ENCODE data around the gene KLHL7. TPM values are rescaled to one million over a fixed set of nuclear protein-coding genes. Genes with fewer than 3 reads are reported as not detected.

The KLHL7 gene
- total RNA-seq, 1 experiment from 2014 or later = 20.6 TPM

- ChIA-PET POLR2A (no interaction called here), CTCF (interaction anchor here (1.4 kb wide), 1 partner anchor 25 kb away, joined by 6 read pairs; no protein-coding TSS in a partner anchor), RAD21 (ENCODE audit: low non-redundant PET in 1 of 2, low total read pairs in 2 of 2, uncharacterized antibody in 2 of 2, unreplicated experiment in 2 of 2) (no interaction called here)
- ATAC-seq (no peak), DNase-seq (ENCODE audit: low read depth, low spot score) (no peak)
- intact Hi-C loops (cut with micrococcal nuclease) = loop anchor here (10.0 kb wide), 1 partner anchor 957 kb away; no protein-coding TSS in a partner anchor
- Histone ChIP-seq H3K4me2 (ENCODE audit: low read length) (no peak overlapping the region), H3K4me1 (ENCODE audit: control insufficient read depth in 1 of 2, insufficient read depth in 2 of 2, low read length in 2 of 2) (peaks cover 2 to 4% of the 10 kb centered on the region in 2 experiments; a peak in 3 of 4 replicates), H3K79me2 (ENCODE audit: insufficient read depth, low read length) (no peaks in the 10 kb centered on the region), H3K9me2 (ENCODE audit: insufficient read depth) (no peaks in the 10 kb centered on the region), H4K20me1 (ENCODE audit: insufficient read depth) (no peaks in the 10 kb centered on the region), H3K9me3 (ENCODE audit: control insufficient read depth in 1 of 2, insufficient read depth in 1 of 2, low read depth in 1 of 2, low read length in 2 of 2) (no peaks in the 10 kb centered on the region), H3K4me3 (replicated peaks in 1 of 2; ENCODE audit: low read depth in 1 of 2, low read length in 2 of 2) (no peak overlapping the region), H2AFZ (ENCODE audit: low read depth, low read length, poor library complexity, severe bottlenecking) (no peak overlapping the region), H3K9ac (ENCODE audit: low read length) (no peak overlapping the region), H3K27ac (ENCODE audit: low read depth, low read length) (no peak overlapping the region), H3K27me3 (ENCODE audit: insufficient read depth, low read length) (no peaks in the 10 kb centered on the region), H3K36me3 (ENCODE audit: control insufficient read depth in 1 of 2, insufficient read depth in 2 of 2, low read length in 2 of 2) (no peaks in the 10 kb centered on the region)
- BruUV-seq (replicated peaks) = no TSS peak
- TF ChIP-seq EZH2 (IDR thresholded peaks at IDR 0.05) = no peak
Measured at GRCh38 chr7:23061327-23061726, 44.3 kb upstream of the KLHL7 start.

GRCh38 chr7:23062452-23062851, 43.1 kb upstream of the KLHL7 start:
- ATAC-seq = no peak
- Histone ChIP-seq H2AFZ (ENCODE audit: low read depth, low read length, poor library complexity, severe bottlenecking) (no peak overlapping the region), H3K27me3 (ENCODE audit: insufficient read depth, low read length) (no peaks in the 10 kb centered on the region), H3K4me1 (ENCODE audit: control insufficient read depth in 1 of 2, insufficient read depth in 2 of 2, low read length in 2 of 2) (peaks cover 2 to 4% of the 10 kb centered on the region in 2 experiments; a peak in 3 of 4 replicates), H3K36me3 (ENCODE audit: control insufficient read depth in 1 of 2, insufficient read depth in 2 of 2, low read length in 2 of 2) (no peaks in the 10 kb centered on the region), H4K20me1 (ENCODE audit: insufficient read depth) (no peaks in the 10 kb centered on the region), H3K27ac (ENCODE audit: low read depth, low read length) (no peak overlapping the region), H3K9ac (ENCODE audit: low read length) (no peak overlapping the region), H3K9me2 (ENCODE audit: insufficient read depth) (no peaks in the 10 kb centered on the region), H3K4me2 (ENCODE audit: low read length) (peak overlapping the region; percentile 34; the same call in 1 of the 2 replicates), H3K4me3 (replicated peaks in 1 of 2; ENCODE audit: low read depth in 1 of 2, low read length in 2 of 2) (no peak overlapping the region), H3K79me2 (ENCODE audit: insufficient read depth, low read length) (no peaks in the 10 kb centered on the region), H3K9me3 (ENCODE audit: control insufficient read depth in 1 of 2, insufficient read depth in 1 of 2, low read depth in 1 of 2, low read length in 2 of 2) (no peaks in the 10 kb centered on the region)
- POLR2A ChIA-PET = no interaction called here
- TF ChIP-seq ATF3 (IDR thresholded peaks at IDR 0.05) (no peak), YY1 (IDR thresholded peaks at IDR 0.05; ENCODE audit: extremely low read depth, insufficient replicate concordance, low read depth, low read length) (no peak), SP1 (IDR thresholded peaks at IDR 0.05; ENCODE audit: low read depth) (no peak), POLR2A (IDR thresholded peaks at IDR 0.05; ENCODE audit: borderline replicate concordance, extremely low read depth, insufficient read depth, insufficient read length) (no peak), CEBPB (IDR thresholded peaks at IDR 0.05; ENCODE audit: low read depth) (no peak), TCF7L2 (IDR thresholded peaks at IDR 0.05; ENCODE audit: borderline replicate concordance, extremely low read depth, insufficient read depth, insufficient read length) (no peak), CBX3 (IDR thresholded peaks at IDR 0.05; ENCODE audit: low read depth) (no peak), RAD21 (IDR thresholded peaks at IDR 0.05; ENCODE audit: low read depth) (no peak), CTCF (IDR thresholded peaks at IDR 0.05 in 2 of 3, conservative IDR thresholded peaks at IDR 0.05 in 1 of 3; ENCODE audit: borderline replicate concordance in 1 of 3, insufficient read depth in 1 of 3, low read depth in 2 of 3, low read length in 2 of 3) (no peak), ZNF274 (IDR thresholded peaks at IDR 0.05; ENCODE audit: low read depth, low read length) (no peak), SRF (IDR thresholded peaks at IDR 0.05; ENCODE audit: low read depth) (no peak), SIN3A (IDR thresholded peaks at IDR 0.05; ENCODE audit: low read depth) (no peak)
- TF ChIP-seq, protein P1, sequence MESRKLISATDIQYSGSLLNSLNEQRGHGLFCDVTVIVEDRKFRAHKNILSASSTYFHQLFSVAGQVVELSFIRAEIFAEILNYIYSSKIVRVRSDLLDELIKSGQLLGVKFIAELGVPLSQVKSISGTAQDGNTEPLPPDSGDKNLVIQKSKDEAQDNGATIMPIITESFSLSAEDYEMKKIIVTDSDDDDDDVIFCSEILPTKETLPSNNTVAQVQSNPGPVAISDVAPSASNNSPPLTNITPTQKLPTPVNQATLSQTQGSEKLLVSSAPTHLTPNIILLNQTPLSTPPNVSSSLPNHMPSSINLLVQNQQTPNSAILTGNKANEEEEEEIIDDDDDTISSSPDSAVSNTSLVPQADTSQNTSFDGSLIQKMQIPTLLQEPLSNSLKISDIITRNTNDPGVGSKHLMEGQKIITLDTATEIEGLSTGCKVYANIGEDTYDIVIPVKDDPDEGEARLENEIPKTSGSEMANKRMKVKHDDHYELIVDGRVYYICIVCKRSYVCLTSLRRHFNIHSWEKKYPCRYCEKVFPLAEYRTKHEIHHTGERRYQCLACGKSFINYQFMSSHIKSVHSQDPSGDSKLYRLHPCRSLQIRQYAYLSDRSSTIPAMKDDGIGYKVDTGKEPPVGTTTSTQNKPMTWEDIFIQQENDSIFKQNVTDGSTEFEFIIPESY (IDR thresholded peaks at IDR 0.05; ENCODE audit: extremely low read depth, insufficient replicate concordance, low read length) = no peak
- TF ChIP-seq, protein P2, sequence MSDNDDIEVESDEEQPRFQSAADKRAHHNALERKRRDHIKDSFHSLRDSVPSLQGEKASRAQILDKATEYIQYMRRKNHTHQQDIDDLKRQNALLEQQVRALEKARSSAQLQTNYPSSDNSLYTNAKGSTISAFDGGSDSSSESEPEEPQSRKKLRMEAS (IDR thresholded peaks at IDR 0.05) = no peak
- intact Hi-C loops (cut with micrococcal nuclease) = loop anchor here (10.0 kb wide), 1 partner anchor 958 kb away; no protein-coding TSS in a partner anchor
- CTCF ChIA-PET = interaction anchor here (1.1 kb wide), 1 partner anchor 24 kb away, joined by 3 read pairs; no protein-coding TSS in a partner anchor
- DNase-seq (ENCODE audit: low read depth, low spot score) = no peak
- RAD21 ChIA-PET (ENCODE audit: low non-redundant PET in 1 of 2, low total read pairs in 2 of 2, uncharacterized antibody in 2 of 2, unreplicated experiment in 2 of 2) = no interaction called here
- no TSS peak for BruUV-seq (replicated peaks)

Data from HCT116 (cell line).